ENCODE results near the gene ZNF282.

- TF ChIP-seq POLR2AphosphoS5 (IDR thresholded peaks at IDR 0.05): no peak
- no peak for TF ChIP-seq CTCF (IDR thresholded peaks at IDR 0.05)
- TF ChIP-seq POLR2A (IDR thresholded peaks at IDR 0.05; ENCODE audit: low read depth): no peak
- TF ChIP-seq EP300 (IDR thresholded peaks at IDR 0.05): no peak
These were observed 28.4 kb downstream of the ZNF282 start for GRCh38 chr7:149223761-149224160.
